Caco-2 (cell line): ENCODE results near the gene TMEM209. TPM values are rescaled to one million over a fixed set of nuclear protein-coding genes. Genes with fewer than 3 reads are reported as not detected.
"Not testable (repeated sequence)": the region's sequence is repeated elsewhere in the genome, so short reads cannot be mapped to it uniquely, and the experiment has no call there.

Experiments used
- BruUV-seq: library from RNA; stranded (reverse); fragments of 400-500 nt; replicated peaks from 2 replicates; lab custom pipeline; 2021; lab: Mats Ljungman, UMichigan
- CTCF ChIA-PET: fragments of 300-600 bp; sonication (Branson Sonifier 250); formaldehyde crosslinking; loops from one replicate; lab custom pipeline; 2022; ENCODE audit warnings: antibody characterized with exemption; lab: Charles Lee
- POLR2A ChIA-PET: fragments of 300-600 bp; sonication (Branson Sonifier 250); formaldehyde crosslinking; loops from one replicate; lab custom pipeline; 2022; ENCODE audit warnings: antibody characterized with exemption; lab: Charles Lee
- DNase-seq, 2 experiments: peaks; one replicate each; pipeline versions ENCODE4 v3.0.0 to v3.0.0-alpha.2; 2020 to 2022
- H3K27me3 ChIP-seq: replicated peaks from 2 replicates; pipeline ENCODE4 v1.6.0; 2011; ENCODE audit warnings: low read length; ENCODE audit not compliant: control insufficient read depth, insufficient read depth
- H3K36me3 ChIP-seq: 2 replicates; pipeline ENCODE4 v1.5.1; 2011; ENCODE audit warnings: low read length; ENCODE audit not compliant: control insufficient read depth, insufficient read depth
- H3K4me1 ChIP-seq: fragments of 250-450 bp; sonication (Bioruptor Pico); 2 replicates; pipeline ENCODE4 v1.5.1; 2020; ENCODE audit warnings: mild to moderate bottlenecking
- H3K4me3 ChIP-seq: 2 replicates; pipeline ENCODE4 v1.5.1; 2011; ENCODE audit warnings: low read depth, mild to moderate bottlenecking, control low read depth, low read length
- H3K9me3 ChIP-seq: fragments of 250-450 bp; sonication (Bioruptor Pico); 2 replicates; pipeline ENCODE4 v1.5.1; 2020; ENCODE audit warnings: mild to moderate bottlenecking, moderate library complexity
- H3K27ac Mint-ChIP-seq: one replicate; pipeline ENCODE4 v1.8.0; 2022; ENCODE audit warnings: mixed read lengths; ENCODE audit not compliant: unreplicated experiment
- H3K27me3 Mint-ChIP-seq: one replicate; pipeline ENCODE4 v1.8.0; 2022; ENCODE audit warnings: mixed read lengths; ENCODE audit not compliant: insufficient read depth, unreplicated experiment
- H3K36me3 Mint-ChIP-seq: one replicate; pipeline ENCODE4 v1.8.0; 2022; ENCODE audit warnings: mild to moderate bottlenecking, mixed read lengths; ENCODE audit not compliant: insufficient read depth, unreplicated experiment
- H3K4me1 Mint-ChIP-seq: one replicate; pipeline ENCODE4 v1.8.0; 2022; ENCODE audit warnings: low read depth, mixed read lengths; ENCODE audit not compliant: unreplicated experiment
- H3K4me3 Mint-ChIP-seq: one replicate; pipeline ENCODE4 v1.8.0; 2022; ENCODE audit warnings: mild to moderate bottlenecking, moderate library complexity, mixed read lengths; ENCODE audit not compliant: unreplicated experiment
- H3K9me3 Mint-ChIP-seq: one replicate; pipeline ENCODE4 v1.8.0; 2022; ENCODE audit warnings: mixed read lengths; ENCODE audit not compliant: unreplicated experiment
- intact Hi-C: fragments of 100-400 bp; cut with micrococcal nuclease; formaldehyde crosslinking; loops from one replicate; pipeline ENCODE4 v1.10.0; 2022; ENCODE audit not compliant: unreplicated experiment
- total RNA-seq: library from RNA; stranded (reverse); gene quantifications from 2 replicates; pipeline ENCODE4 v1.2.3, GENCODE V29; 2022
- TF ChIP-seq, protein P1 (sequence below), 2 experiments: fragments of 200-600 bp in 1 of 2; IDR thresholded peaks; 1 replicate in 1 of 2; 2 replicates in 1 of 2; pipeline versions ENCODE4 v1.5.1 to v1.8.0; 2011 to 2022; ENCODE audit warnings: antibody characterized with exemption in 1 of 2, control low read depth in 1 of 2, inconsistent platforms in 1 of 2, low read depth in 1 of 2, low read length in 1 of 2, mild to moderate bottlenecking in 1 of 2, moderate library complexity in 1 of 2; ENCODE audit not compliant: insufficient read depth in 1 of 2, severe bottlenecking in 1 of 2, unreplicated experiment in 1 of 2

Gene TMEM209
- total RNA-seq, 1 experiment from 2014 or later = 34.5 TPM

DNA sequence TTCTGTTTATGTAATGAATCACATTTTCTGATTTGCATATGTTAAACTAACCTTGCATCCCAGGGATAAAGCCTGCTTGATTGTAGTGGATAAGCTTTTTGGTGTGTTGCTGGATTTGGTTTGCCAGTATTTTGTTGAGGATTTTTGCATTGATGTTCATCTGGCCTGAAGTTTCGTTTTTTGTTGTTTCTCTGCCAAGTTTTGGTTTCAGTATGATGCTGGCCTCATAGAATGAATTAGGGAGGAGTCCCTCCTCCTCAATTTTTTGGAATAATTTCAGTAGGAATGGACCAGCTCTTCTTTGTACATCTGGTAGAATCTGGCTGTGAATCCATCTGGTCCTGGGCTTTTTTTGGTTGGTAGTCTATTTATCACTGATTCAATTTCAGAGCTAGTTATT is 38.3 kb upstream of the TMEM209 start:
- H3K4me3 Mint-ChIP-seq, H3K36me3 Mint-ChIP-seq, H3K9me3 ChIP-seq, H3K36me3 ChIP-seq, H3K4me1 ChIP-seq, H3K27me3 ChIP-seq, H3K27me3 Mint-ChIP-seq, BruUV-seq, H3K4me3 ChIP-seq, H3K4me1 Mint-ChIP-seq, DNase-seq, POLR2A ChIA-PET, H3K27ac Mint-ChIP-seq: not testable (repeated sequence)
- CTCF ChIA-PET = interaction anchor here (0.6 kb wide), 1 partner anchor 421 kb away, joined by 3 read pairs; no protein-coding TSS in a partner anchor
- H3K9me3 Mint-ChIP-seq = peaks cover 13% of the 10 kb centered on the region
- intact Hi-C loops = loop anchor here (2.0 kb wide), 1 partner anchor 245 kb away; no protein-coding TSS in a partner anchor

DNA sequence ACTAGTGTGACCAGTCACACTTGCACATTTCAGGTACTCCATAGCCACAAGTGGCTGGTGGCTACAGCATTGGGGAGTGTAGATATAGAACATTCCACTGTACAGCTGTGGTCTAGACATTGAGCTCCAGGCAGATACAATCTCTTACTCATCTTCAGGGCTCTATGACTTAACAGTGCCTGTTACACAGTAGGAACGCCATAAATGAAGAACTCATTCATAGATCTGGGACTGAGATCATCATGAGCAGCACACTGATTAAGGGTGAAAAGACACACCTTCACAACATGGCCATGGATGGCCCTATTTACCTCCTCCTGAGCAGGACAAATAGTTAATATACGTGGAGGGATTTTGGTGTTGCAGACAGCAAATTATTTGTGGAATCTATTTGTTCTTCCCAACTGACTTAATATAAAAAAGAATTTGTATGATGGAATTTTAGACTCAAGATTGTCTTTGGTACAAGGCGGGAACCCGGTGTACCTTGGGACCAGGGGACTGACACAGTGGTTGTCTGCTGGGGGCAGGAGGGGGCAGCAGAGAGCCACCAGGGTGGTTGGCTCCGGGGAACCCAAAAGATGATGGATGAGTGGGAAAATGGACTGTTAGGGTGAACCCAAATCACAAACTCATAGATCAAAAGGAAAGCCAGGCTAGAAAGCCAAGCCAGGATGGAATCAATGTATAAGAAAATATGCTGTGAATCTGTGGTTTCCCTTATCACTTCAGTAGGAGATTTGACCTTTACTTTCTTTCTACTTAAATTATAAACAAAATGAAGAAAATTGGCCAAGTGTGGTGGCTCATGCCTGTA is 37.2 kb upstream of the TMEM209 start:
- Mint-ChIP-seq H3K4me3 (no peak overlapping the region), H3K27me3 (no peaks in the 10 kb centered on the region), H3K36me3 (no peaks in the 10 kb centered on the region), H3K4me1 (no peaks in the 10 kb centered on the region), H3K9me3 (peaks cover 12% of the 10 kb centered on the region), H3K27ac (no peak overlapping the region)
- intact Hi-C loops = loop anchor here (1.0 to 2.0 kb wide), 4 partner anchors 246 to 516 kb away; no protein-coding TSS in a partner anchor
- POLR2A ChIA-PET = no interaction called here
- CTCF ChIA-PET = no interaction called here
- no TSS peak for BruUV-seq
- Histone ChIP-seq H3K36me3 (no peaks in the 10 kb centered on the region), H3K9me3 (no peaks in the 10 kb centered on the region; the same call in 1 of the 2 replicates), H3K27me3 (no peaks in the 10 kb centered on the region), H3K4me3 (no peak overlapping the region), H3K4me1 (no peaks in the 10 kb centered on the region)
- TF ChIP-seq, protein P1, sequence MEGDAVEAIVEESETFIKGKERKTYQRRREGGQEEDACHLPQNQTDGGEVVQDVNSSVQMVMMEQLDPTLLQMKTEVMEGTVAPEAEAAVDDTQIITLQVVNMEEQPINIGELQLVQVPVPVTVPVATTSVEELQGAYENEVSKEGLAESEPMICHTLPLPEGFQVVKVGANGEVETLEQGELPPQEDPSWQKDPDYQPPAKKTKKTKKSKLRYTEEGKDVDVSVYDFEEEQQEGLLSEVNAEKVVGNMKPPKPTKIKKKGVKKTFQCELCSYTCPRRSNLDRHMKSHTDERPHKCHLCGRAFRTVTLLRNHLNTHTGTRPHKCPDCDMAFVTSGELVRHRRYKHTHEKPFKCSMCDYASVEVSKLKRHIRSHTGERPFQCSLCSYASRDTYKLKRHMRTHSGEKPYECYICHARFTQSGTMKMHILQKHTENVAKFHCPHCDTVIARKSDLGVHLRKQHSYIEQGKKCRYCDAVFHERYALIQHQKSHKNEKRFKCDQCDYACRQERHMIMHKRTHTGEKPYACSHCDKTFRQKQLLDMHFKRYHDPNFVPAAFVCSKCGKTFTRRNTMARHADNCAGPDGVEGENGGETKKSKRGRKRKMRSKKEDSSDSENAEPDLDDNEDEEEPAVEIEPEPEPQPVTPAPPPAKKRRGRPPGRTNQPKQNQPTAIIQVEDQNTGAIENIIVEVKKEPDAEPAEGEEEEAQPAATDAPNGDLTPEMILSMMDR (IDR thresholded peaks at IDR 0.05; ENCODE audit: insufficient read depth in 1 of 2, low read depth in 1 of 2, low read length in 1 of 2, severe bottlenecking in 1 of 2, unreplicated experiment in 1 of 2) = peak; percentile 87 to 92
- DNase-seq = peak; percentile 58 to 79

DNA sequence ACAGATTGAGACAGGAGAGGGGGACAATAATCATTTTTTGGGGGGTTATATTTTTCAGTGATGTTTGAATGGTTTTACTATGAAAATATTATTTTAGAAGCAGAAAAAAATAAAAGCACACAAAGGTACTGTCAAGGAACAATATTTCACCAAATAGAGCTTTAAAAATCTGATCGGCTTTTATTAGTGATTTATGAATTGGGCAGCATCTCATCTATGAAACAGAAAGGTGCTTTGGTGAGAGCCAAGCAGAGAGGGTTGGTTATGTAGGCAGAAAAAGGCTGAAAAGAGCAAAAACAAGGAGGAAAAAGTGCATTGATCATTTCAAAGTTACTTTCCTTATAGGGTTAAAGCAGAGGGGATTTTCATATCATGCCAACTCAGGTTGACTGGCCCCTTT is 35.0 kb upstream of the TMEM209 start:
- Histone ChIP-seq H3K9me3 (no peaks in the 10 kb centered on the region; the same call in 1 of the 2 replicates), H3K4me3 (no peak overlapping the region), H3K27me3 (no peaks in the 10 kb centered on the region), H3K36me3 (no peaks in the 10 kb centered on the region), H3K4me1 (no peaks in the 10 kb centered on the region)
- Mint-ChIP-seq H3K27ac (no peak overlapping the region), H3K27me3 (peaks cover 3% of the 10 kb centered on the region), H3K9me3 (no peaks in the 10 kb centered on the region), H3K4me3 (no peak overlapping the region), H3K4me1 (no peaks in the 10 kb centered on the region), H3K36me3 (no peaks in the 10 kb centered on the region)
- CTCF ChIA-PET = no interaction called here
- intact Hi-C loops = no loop called here
- TF ChIP-seq, protein P1 (IDR thresholded peaks at IDR 0.05; ENCODE audit: insufficient read depth in 1 of 2, low read depth in 1 of 2, low read length in 1 of 2, severe bottlenecking in 1 of 2, unreplicated experiment in 1 of 2) = no peak
- no TSS peak for BruUV-seq
- POLR2A ChIA-PET = no interaction called here
- no peak for DNase-seq

DNA sequence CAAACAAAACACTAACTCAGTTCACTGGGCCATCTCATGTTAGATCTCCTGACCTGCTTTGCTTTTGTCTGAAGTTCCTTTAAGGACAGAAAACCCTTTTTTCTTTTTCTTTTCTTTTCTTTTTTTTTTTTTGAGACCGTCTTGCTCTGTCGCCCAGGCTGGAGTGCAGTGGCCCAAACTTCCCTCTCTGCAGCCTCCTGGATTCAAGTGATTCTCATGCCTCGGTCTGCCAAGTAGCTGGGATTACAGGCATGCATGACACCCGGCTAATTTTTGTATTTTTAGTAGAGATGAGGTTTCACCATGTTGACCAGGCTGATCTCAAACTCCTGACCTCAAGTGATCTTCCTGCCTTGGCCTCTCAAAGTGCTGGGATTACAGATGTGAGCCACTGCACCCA is 31.2 kb upstream of the TMEM209 start:
- H3K27ac Mint-ChIP-seq, H3K4me3 ChIP-seq, CTCF ChIA-PET, H3K27me3 ChIP-seq, H3K9me3 ChIP-seq, intact Hi-C loops, H3K9me3 Mint-ChIP-seq, H3K36me3 Mint-ChIP-seq, H3K27me3 Mint-ChIP-seq, H3K4me3 Mint-ChIP-seq, H3K4me1 ChIP-seq, H3K36me3 ChIP-seq, BruUV-seq, DNase-seq, H3K4me1 Mint-ChIP-seq: not testable (repeated sequence)
- POLR2A ChIA-PET = interaction anchor here (1.1 kb wide), 1 partner anchor 31 kb away, joined by 3 read pairs; the partner anchor contains the start of gene TMEM209
